Calu3 (cell line): Measurements from ENCODE around the gene PLEKHG5. TPM values are rescaled to one million over a fixed set of nuclear protein-coding genes. Genes with fewer than 3 reads are reported as not detected.
"Not testable (repeated sequence)": the region's sequence is repeated elsewhere in the genome, so short reads cannot be mapped to it uniquely, and the experiment has no call there.

Source experiments
- BruUV-seq: library from RNA; stranded (reverse); fragments of 400-500 nt; replicated peaks from 2 replicates; lab custom pipeline; 2021; lab: Mats Ljungman, UMichigan
- CTCF ChIA-PET: fragments of 300-600 bp; sonication (Branson Sonifier 250); formaldehyde crosslinking; loops from one replicate; lab custom pipeline; 2022; ENCODE audit warnings: antibody characterized with exemption; lab: Charles Lee
- DNase-seq: peaks from one replicate; pipeline ENCODE4 v3.0.0; 2022
- H3K27ac Mint-ChIP-seq: one replicate; pipeline ENCODE4 v1.8.0; 2022; ENCODE audit warnings: mixed read lengths; ENCODE audit not compliant: unreplicated experiment
- H3K27me3 Mint-ChIP-seq: one replicate; pipeline ENCODE4 v1.8.0; 2022; ENCODE audit warnings: mixed read lengths; ENCODE audit not compliant: unreplicated experiment
- H3K36me3 Mint-ChIP-seq: one replicate; pipeline ENCODE4 v1.8.0; 2022; ENCODE audit warnings: mild to moderate bottlenecking, moderate library complexity, mixed read lengths; ENCODE audit not compliant: insufficient read depth, unreplicated experiment
- H3K4me1 Mint-ChIP-seq: one replicate; pipeline ENCODE4 v1.8.0; 2022; ENCODE audit warnings: mild to moderate bottlenecking, low read depth, mixed read lengths; ENCODE audit not compliant: unreplicated experiment
- H3K4me3 Mint-ChIP-seq: one replicate; pipeline ENCODE4 v1.8.0; 2022; ENCODE audit warnings: mild to moderate bottlenecking, low read depth, moderate library complexity, mixed read lengths; ENCODE audit not compliant: unreplicated experiment
- H3K9me3 Mint-ChIP-seq: one replicate; pipeline ENCODE4 v1.8.0; 2022; ENCODE audit warnings: low read depth, mixed read lengths; ENCODE audit not compliant: unreplicated experiment
- CTCF ChIP-seq: fragments of 200-600 bp; IDR thresholded peaks from one replicate; pipeline ENCODE4 v1.8.0; 2022; ENCODE audit warnings: antibody characterized with exemption; ENCODE audit not compliant: unreplicated experiment
- intact Hi-C: fragments of 100-400 bp; cut with micrococcal nuclease; formaldehyde crosslinking; loops from one replicate; pipeline ENCODE4 v1.10.0; 2022; ENCODE audit not compliant: unreplicated experiment
- total RNA-seq: library from RNA; stranded (reverse); gene quantifications from 2 replicates; pipeline ENCODE4 v1.2.3, GENCODE V29; 2022

The PLEKHG5 gene
- total RNA-seq, 1 experiment from 2014 or later: 5.1 TPM

GRCh38 chr1:6454856-6455751, 36.4 kb downstream of the PLEKHG5 start:
- TF ChIP-seq CTCF: no peak
- CTCF ChIA-PET: no interaction called here
- DNase-seq: no peak
- Mint-ChIP-seq H3K4me1 (no peaks in the 10 kb centered on the region), H3K27me3 (peaks cover 3% of the 10 kb centered on the region), H3K36me3 (no peaks in the 10 kb centered on the region), H3K27ac (no peak overlapping the region), H3K9me3 (no peaks in the 10 kb centered on the region), H3K4me3 (no peak overlapping the region)
- no TSS peak for BruUV-seq
- intact Hi-C loops: no loop called here

- intact Hi-C loops, H3K9me3 Mint-ChIP-seq, H3K4me3 Mint-ChIP-seq, H3K36me3 Mint-ChIP-seq, BruUV-seq, H3K4me1 Mint-ChIP-seq, H3K27ac Mint-ChIP-seq, DNase-seq, CTCF ChIA-PET: not testable (repeated sequence)
- peaks cover 13% of the 10 kb centered on the region for H3K27me3 Mint-ChIP-seq
Measured at GRCh38 chr1:6453895-6454855, 37.3 kb downstream of the PLEKHG5 start.

- H3K36me3 Mint-ChIP-seq: peaks cover 5% of the 10 kb centered on the region
- no peaks in the 10 kb centered on the region for H3K4me1 Mint-ChIP-seq
- no peaks in the 10 kb centered on the region for H3K9me3 Mint-ChIP-seq
- CTCF ChIA-PET: interaction anchor here (1.4 kb wide), 1 partner anchor 10 kb away, joined by 5 read pairs; no protein-coding TSS in a partner anchor
- BruUV-seq: no TSS peak
- TF ChIP-seq CTCF: no peak
- no peak overlapping the region for H3K27ac Mint-ChIP-seq
- peaks cover 17% of the 10 kb centered on the region for H3K27me3 Mint-ChIP-seq
- no peak overlapping the region for H3K4me3 Mint-ChIP-seq
- intact Hi-C loops: no loop called here
- DNase-seq: no peak
Measured at GRCh38 chr1:6450943-6451373, 40.5 kb downstream of the PLEKHG5 start.

GRCh38 chr1:6450486-6450885, 41.0 kb downstream of the PLEKHG5 start:
- DNase-seq, H3K9me3 Mint-ChIP-seq, BruUV-seq, H3K4me3 Mint-ChIP-seq, H3K36me3 Mint-ChIP-seq, H3K4me1 Mint-ChIP-seq, H3K27ac Mint-ChIP-seq, intact Hi-C loops: not testable (repeated sequence)
- CTCF ChIA-PET: interaction anchor here (1.4 kb wide), 1 partner anchor 10 kb away, joined by 5 read pairs; no protein-coding TSS in a partner anchor
- H3K27me3 Mint-ChIP-seq: peaks cover 17% of the 10 kb centered on the region

- H3K27ac Mint-ChIP-seq: no peak overlapping the region
- peaks cover 21% of the 10 kb centered on the region for H3K27me3 Mint-ChIP-seq
Measured at GRCh38 chr1:6450005-6450450, 41.4 kb downstream of the PLEKHG5 start.

More at GRCh38 chr1:6450005-6450450, 41.4 kb downstream of the PLEKHG5 start:
- CTCF ChIA-PET: interaction anchor here (1.4 kb wide), 1 partner anchor 10 kb away, joined by 5 read pairs; no protein-coding TSS in a partner anchor
- no peaks in the 10 kb centered on the region for H3K4me1 Mint-ChIP-seq
- H3K9me3 Mint-ChIP-seq: no peaks in the 10 kb centered on the region
- H3K36me3 Mint-ChIP-seq: peaks cover 5% of the 10 kb centered on the region
- DNase-seq: no peak
- H3K4me3 Mint-ChIP-seq: no peak overlapping the region
- no TSS peak for BruUV-seq
- no peak for TF ChIP-seq CTCF
- intact Hi-C loops: no loop called here
